Vagina (tissue), 2 donors: ENCODE data around the gene CD226. TPM values are rescaled to one million over a fixed set of nuclear protein-coding genes. Genes with fewer than 3 reads are reported as not detected.

Experiments used
- DNase-seq, 2 donors: peaks; one replicate each; pipeline ENCODE4 v3.0.0-alpha.2; 2017; ENCODE audit errors: extremely low spot score in 2 of 2
- H3K27ac ChIP-seq: fragments of 200-600 bp; sonication (generic); one replicate; pipeline ENCODE4 v1.5.1; 2019
- H3K27me3 ChIP-seq: fragments of 200-600 bp; sonication (generic); one replicate; pipeline ENCODE4 v1.5.1; 2019
- H3K36me3 ChIP-seq, 2 donors: fragments of 200-600 bp; sonication (generic); one replicate each; pipeline ENCODE4 v1.5.1; 2017 to 2019
- H3K4me1 ChIP-seq: fragments of 200-600 bp; sonication (generic); one replicate; pipeline ENCODE4 v1.5.1; 2019
- H3K4me3 ChIP-seq, 2 donors: fragments of 200-600 bp; sonication (generic); 1 replicate in 1 of 2; 2 replicates in 1 of 2; pipeline ENCODE4 v1.5.1; 2016 to 2019
- H3K9me3 ChIP-seq: fragments of 200-600 bp; sonication (generic); one replicate; pipeline ENCODE4 v1.5.1; 2019
- CTCF ChIP-seq, 3 experiments: fragments of 450-650 bp in 2 of 3; fragments of 200-600 bp in 1 of 3; sonication (generic) in 1 of 3; IDR thresholded peaks; one replicate each; pipeline ENCODE4 v1.5.1; 2017 to 2019; ENCODE audit warnings: antibody characterized with exemption in 3 of 3, mild to moderate bottlenecking in 2 of 3, moderate library complexity in 2 of 3
- POLR2A ChIP-seq, 2 donors: fragments of 450-650 bp; IDR thresholded peaks; one replicate each; pipeline ENCODE4 v1.6.1; 2017; ENCODE audit warnings: antibody characterized with exemption in 2 of 2, mild to moderate bottlenecking in 2 of 2, moderate library complexity in 2 of 2
- POLR2AphosphoS5 ChIP-seq, 2 donors: sonication (generic); formaldehyde crosslinking; IDR thresholded peaks; one replicate each; pipeline ENCODE4 v1.9.0; 2017; ENCODE audit warnings: antibody characterized with exemption in 2 of 2, mild to moderate bottlenecking in 2 of 2, low read depth in 1 of 2; ENCODE audit not compliant: insufficient read depth in 1 of 2
- intact Hi-C: fragments of 100-400 bp; cut with DNase I; formaldehyde crosslinking; loops from one replicate; pipeline ENCODE4 v1.15.1; 2023
- total RNA-seq: library from RNA; depleted of rRNA; stranded (reverse); fragments of >200 nt; gene quantifications from one replicate; pipeline ENCODE4 v1.2.3, GENCODE V29; 2016

Gene CD226
- total RNA-seq, 1 donor from 2014 or later, result 6.4 TPM

- H3K9me3 ChIP-seq, result no peaks in the 10 kb centered on the region
- no peak for DNase-seq
- H3K36me3 ChIP-seq, result no peaks in the 10 kb centered on the region
- no peak overlapping the region for H3K4me3 ChIP-seq
- H3K27ac ChIP-seq, result no peak overlapping the region
- no peak for TF ChIP-seq POLR2A (IDR thresholded peaks at IDR 0.05)
- TF ChIP-seq CTCF (IDR thresholded peaks at IDR 0.05), result no peak
- no peak for TF ChIP-seq POLR2AphosphoS5 (IDR thresholded peaks at IDR 0.05; ENCODE audit: insufficient read depth in 1 of 2, low read depth in 1 of 2)
- no peaks in the 10 kb centered on the region for H3K27me3 ChIP-seq
- intact Hi-C loops, result no loop called here
- H3K4me1 ChIP-seq, result no peaks in the 10 kb centered on the region
Observed at GRCh38 chr18:69813559-69813958, 134.1 kb downstream of the CD226 start.

GRCh38 chr18:69808399-69808798 is 139.3 kb downstream of the CD226 start:
- H3K27ac ChIP-seq, result no peak overlapping the region
- TF ChIP-seq CTCF (IDR thresholded peaks at IDR 0.05) (no peak), POLR2A (IDR thresholded peaks at IDR 0.05) (no peak), POLR2AphosphoS5 (IDR thresholded peaks at IDR 0.05; ENCODE audit: insufficient read depth in 1 of 2, low read depth in 1 of 2) (no peak)
- DNase-seq, result no peak
- no peak overlapping the region for H3K4me3 ChIP-seq
- no peaks in the 10 kb centered on the region for H3K36me3 ChIP-seq
- no peaks in the 10 kb centered on the region for H3K4me1 ChIP-seq
- no peaks in the 10 kb centered on the region for H3K9me3 ChIP-seq
- no peaks in the 10 kb centered on the region for H3K27me3 ChIP-seq
- intact Hi-C loops, result no loop called here

GRCh38 chr18:69804776-69805501 is 142.7 kb downstream of the CD226 start:
- Histone ChIP-seq H3K9me3 (no peaks in the 10 kb centered on the region), H3K27ac (no peak overlapping the region), H3K36me3 (no peaks in the 10 kb centered on the region), H3K4me3 (no peak overlapping the region), H3K4me1 (no peaks in the 10 kb centered on the region), H3K27me3 (no peaks in the 10 kb centered on the region)
- intact Hi-C loops, result no loop called here
- TF ChIP-seq POLR2AphosphoS5 (IDR thresholded peaks at IDR 0.05; ENCODE audit: insufficient read depth in 1 of 2, low read depth in 1 of 2) (no peak), POLR2A (IDR thresholded peaks at IDR 0.05) (no peak), CTCF (IDR thresholded peaks at IDR 0.05) (no peak)
- no peak for DNase-seq
